Measurements from ENCODE around the gene LMO1.

Gene LMO1

GRCh38 chr11:8288166-8288772 lies 24.6 kb upstream of the LMO1 start:
- DNase-seq, result no peak

- DNase-seq, result peak; percentile 11
These were observed 24.0 kb upstream of the LMO1 start for GRCh38 chr11:8287703-8288102.

- DNase-seq, result no peak
These were observed 23.6 kb upstream of the LMO1 start for GRCh38 chr11:8287297-8287696.

- no peak for DNase-seq
These were observed 23.2 kb upstream of the LMO1 start for GRCh38 chr11:8286886-8287285.

DNA sequence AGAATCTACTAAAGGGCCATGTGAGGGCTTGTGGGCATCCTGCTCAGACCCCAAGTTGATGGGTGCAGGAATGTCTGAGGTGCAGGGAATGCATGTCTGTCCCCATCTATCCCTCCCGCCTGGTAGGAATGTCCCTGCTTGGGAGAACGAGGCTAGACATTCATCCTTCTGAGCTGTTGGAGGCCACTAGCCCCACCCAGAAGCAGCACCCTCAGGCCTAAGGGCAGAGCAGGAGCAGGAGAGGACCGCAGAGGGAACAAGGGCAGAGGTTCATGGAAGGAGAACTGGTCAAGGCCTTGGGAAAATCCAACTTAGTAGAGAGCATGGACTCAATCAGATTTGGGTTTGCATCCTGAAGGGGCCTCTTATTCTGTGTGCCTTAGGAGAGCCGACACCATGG lies 22.1 kb upstream of the LMO1 start:
- DNase-seq, result no peak

GRCh38 chr11:8285228-8285627 lies 21.6 kb upstream of the LMO1 start:
- no peak for DNase-seq

DNA sequence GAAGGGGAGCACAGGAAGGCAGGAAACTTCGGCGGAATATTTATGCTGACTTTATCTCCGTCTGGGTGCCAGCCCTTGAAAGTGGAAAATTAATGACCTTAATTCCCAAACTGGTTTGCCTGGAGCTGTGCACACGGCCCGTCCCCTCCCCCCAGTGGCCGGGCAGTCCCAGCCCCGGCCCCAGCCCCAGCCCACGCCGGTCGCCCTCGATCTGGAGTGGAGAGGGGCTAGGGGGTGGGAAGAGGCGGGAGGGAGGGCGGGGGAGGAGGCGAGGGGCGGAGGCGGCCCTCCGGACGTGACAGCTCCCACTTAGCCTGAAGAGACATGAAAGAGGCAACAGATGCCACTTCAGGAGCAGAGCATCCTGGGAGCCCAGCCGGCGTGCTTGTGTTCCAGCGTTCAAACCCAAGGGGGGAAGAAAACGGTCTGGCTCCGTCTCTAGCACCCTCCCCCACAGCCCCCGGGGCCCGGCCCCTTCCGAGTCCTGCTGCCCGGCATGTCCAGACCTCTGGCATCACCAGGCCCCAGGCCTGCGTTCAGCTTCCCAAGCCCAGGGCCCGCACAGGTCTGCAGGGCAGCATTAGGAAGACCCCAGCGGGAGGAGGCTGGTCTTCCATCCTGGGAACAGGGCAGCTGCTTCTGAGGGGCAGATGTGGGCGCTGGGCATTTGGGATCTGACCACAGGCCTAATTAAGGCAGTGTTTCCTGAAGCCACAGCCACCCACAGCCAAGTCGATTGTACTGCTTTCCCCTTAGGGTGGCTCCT lies 20.0 kb upstream of the LMO1 start:
- no peak for DNase-seq

- DNase-seq, result no peak
These were observed 19.4 kb upstream of the LMO1 start for GRCh38 chr11:8283100-8283464.

DNA sequence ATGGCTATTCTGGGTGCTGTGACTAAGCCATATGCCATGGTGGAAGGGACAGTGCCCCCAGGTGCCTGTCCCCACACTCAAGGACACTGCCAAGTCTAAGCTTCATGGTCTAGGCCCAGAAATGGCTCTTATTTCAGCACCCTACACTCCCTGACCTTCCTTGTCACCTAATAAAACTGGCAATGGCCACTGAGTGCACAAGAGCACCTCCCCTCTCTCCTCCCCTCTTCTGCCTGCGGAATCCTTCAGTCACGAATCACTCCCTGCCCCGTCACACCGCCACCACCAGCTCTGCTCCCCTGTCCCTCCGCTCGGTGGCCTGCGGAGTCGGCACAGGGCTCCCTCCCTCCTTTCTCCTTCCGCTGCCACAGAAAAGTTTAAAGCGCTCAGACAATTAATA lies 19.0 kb upstream of the LMO1 start:
- no peak for DNase-seq

GRCh38 chr11:8281266-8281665 lies 17.6 kb upstream of the LMO1 start:
- DNase-seq, result no peak

GRCh38 chr11:8277691-8278090 lies 14.0 kb upstream of the LMO1 start:
- DNase-seq, result no peak

DNA sequence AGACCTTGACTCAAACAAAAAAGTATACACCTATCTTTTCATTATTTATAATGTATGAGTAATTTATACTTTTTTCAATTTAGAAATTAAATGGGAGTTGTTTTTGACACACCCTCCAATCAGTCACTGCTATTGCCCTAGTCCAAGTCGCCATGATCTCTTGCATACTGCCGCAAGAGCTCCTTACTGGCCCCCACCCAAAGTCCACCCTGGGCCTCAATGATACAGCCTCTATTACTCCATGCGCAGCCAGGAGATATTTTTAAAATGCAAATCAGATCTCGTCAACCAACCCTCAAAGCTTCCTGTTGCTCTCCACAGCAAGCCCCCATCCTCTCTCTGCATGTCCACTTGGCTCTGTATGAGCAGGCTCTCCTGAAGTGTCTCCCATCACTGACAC lies 12.8 kb upstream of the LMO1 start:
- no peak for DNase-seq

- DNase-seq, result no peak
These were observed 9.6 kb upstream of the LMO1 start for GRCh38 chr11:8273287-8273686.

DNA sequence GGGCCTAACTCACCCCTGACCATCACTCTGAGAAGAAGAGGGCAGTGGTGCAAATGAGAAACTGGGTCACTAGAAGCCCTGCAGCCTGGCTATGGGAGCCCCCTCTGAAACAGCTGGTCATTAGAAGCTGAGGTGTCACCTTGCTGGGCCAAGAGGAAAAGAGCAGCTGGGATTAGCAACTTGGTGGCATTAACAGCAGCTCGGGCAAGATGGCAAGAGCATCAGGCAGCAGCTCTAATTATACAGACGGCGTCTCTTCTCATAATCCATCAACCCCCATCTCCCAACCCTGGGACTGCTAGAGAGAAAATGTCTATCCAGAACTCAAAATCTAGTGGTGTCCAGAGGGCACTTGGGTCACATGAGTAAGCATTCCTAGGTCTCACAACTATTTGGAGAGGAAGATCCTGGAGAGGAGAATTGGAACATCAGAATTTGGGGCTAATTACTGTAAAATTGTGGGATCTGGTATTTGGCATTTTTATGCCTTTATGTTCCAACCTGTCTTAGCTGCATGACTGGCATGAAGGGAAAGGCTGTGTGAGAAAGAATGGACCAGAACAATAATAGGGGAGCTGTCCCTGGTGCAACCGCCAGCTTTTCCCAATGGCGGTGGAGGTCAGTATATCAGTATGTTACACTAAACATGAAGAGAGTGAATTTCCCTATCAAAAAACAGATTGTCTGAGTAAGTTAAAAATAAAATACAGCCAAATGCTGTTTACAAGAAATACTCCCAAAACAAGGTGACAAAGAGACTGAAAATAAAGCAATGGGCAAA lies 7.6 kb upstream of the LMO1 start:
- DNase-seq, result no peak

DNA sequence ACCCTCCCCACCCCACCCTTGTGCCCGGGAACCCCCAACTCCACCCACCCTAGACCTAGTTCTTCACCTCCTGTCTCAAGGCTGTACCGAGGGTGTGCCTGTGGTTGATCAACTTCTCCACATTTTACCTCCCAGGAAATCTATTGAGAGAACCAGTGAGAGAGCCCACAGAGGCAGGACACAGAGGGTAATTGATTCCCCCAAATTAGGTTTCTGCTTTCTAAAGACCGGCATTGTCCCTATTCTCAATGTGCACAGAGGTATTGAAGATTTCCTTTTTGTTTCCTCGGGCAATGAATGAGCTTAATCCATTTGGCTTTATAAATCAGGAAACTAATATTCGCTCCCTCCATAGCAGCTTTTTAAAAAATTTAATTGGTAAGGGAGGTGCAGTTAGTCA lies 6.0 kb upstream of the LMO1 start:
- DNase-seq, result no peak

- no peak for DNase-seq
These were observed 5.1 kb upstream of the LMO1 start for GRCh38 chr11:8268530-8269400.

DNA sequence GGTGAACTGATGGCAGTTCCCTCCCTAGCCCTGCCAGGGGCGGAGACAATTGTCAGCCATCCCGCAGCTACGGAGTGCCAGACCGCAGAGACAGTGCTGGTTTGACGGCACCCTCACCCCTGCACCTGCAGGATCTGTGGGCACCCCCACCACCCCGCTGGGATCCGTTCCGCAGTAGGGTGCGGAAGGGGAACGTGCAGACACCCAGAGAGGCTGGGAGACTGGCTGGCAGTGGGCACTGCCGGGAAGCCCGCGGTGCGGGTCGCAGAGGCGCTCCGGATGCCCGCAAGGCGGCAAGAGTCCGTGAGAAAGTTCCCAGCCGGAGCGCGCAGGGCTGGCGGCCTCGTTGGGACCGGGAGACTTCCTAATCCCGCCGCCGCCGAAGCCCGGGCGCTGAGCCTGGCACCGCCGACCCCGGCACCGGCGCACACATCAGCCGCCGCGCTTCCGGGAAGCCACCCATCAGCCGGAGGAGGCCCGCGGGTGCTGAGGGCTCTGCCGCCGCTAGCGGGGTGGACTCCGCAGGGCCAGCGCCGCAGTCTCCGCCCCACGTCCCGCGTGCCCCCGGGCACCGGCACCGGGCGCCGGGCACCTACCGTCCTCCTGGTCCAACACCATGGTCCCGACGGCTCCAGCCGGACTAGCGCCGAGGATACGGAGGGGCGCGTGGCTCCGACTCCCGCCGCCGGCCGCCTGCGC lies 4.3 kb upstream of the LMO1 start:
- DNase-seq, result no peak

DNA sequence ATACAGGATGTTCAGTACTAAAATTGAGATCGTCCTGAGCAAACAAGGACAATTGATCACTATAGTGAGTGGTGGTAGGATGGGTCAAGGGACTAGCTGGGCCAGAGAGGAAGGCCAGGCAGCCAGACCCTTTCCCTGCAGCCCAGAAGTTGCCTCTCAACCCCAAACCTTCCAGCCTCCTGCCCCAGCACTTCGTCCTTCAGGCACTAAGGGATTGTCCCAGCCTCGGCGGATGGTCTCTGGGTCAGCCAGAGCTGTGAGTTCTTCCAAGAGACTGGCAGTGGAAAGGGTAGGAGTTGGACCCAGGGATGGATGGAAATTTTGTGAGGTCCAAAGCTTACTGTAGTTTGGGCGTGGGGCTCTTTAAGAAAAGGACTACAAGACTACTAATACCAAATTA lies 3.6 kb upstream of the LMO1 start:
- DNase-seq, result no peak

DNA sequence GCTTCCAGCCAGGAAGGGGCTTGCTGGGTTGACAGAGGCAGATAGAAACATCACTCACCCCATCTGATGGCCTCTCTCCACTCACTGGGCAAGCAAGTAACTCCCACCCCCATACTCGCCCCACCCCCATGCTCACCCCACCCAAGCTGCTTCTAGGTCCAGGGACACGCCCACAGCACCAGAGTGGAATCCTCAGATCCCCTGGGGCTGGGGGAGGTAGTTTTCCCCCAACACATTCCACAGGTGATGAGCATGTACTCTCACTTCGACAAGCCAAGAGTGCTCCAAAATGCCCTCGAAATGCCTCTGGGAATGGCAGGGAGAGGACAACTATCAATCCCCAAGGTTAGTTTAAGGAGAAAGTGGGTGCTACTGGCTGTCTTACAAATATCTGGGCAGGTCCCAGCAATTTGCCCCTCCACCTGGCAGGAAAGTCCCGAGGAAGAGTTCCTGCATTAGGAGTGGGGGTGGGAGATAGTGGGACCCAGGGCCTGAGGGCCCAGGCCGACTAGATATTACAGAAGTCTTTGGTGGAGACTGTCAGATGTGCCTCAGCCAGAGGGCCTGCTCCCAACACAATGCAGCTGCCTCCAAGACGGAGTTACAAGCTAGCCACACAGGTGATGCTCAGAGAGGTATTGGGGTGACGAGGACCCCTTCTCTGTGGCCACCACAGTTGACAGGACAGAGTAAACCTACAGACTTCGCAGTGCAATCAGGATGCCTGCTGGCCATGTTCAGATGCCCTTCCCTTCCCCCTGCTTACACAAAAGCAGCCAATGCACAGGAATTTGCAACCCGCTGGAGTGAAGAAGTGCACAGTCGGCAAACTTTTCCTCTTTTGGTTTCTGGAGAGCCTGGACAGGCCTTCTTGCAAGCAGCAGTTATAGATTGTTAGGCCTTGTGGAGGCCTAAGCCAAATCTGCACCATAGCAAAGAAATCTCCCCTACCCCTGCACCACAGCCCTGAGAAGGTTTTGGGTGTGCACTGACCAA lies 2.9 kb upstream of the LMO1 start:
- DNase-seq, result no peak

DNA sequence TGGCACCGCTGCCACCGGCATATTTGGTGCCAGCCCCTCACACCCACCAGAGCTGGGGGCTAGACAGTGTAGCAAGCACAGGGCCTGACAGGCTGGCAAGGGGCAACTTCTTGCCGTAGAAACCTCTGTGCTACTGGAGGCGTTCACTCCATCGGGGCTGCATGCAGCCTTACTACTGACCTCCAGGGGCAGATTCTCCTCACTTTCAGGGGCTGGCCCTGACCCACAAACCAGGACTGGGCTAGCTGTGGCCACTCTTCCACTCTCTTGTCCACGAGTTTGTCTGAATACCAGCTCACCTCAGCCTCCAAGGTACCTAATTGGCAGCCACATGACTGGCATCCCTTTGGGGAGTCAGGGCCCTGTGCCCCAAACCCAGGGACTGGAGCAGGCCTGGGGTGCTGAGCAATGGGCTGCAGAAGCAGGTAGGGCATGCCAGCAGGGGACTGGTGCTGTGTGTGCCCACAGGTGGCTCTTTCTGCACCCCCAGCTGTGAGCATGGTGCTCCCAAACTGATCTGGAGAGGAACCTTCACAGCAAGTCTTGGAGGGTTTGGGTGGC lies 2.1 kb upstream of the LMO1 start:
- no peak for DNase-seq

Data from inflammatory macrophage treated with lipopolysaccharide for 4 hours (primary cell).